Left lung (tissue), 10 donors: ENCODE results near the gene ZMYND15. TPM values are rescaled to one million over a fixed set of nuclear protein-coding genes. Genes with fewer than 3 reads are reported as not detected.

ENCODE experiments used
- ATAC-seq: fragments of 200-7000 bp; cut with Tn5 transposase; one replicate; pipeline ENCODE4 v1.9.1; 2020; ENCODE audit warnings: moderate library complexity
- DNase-seq, 4 donors: peaks; one replicate each; pipeline ENCODE4 v3.0.0-alpha.2; 2013 to 2020
- H3K27ac ChIP-seq, 2 donors: fragments of 200-600 bp; sonication (generic) in 1 of 2; one replicate each; pipeline versions ENCODE4 v1.5.0 to v1.8.0; 2020 to 2021
- H3K27me3 ChIP-seq, 2 donors: fragments of 200-600 bp; sonication (generic) in 1 of 2; one replicate each; pipeline versions ENCODE4 v1.5.0 to v1.8.0; 2020 to 2021
- H3K36me3 ChIP-seq, 2 donors: fragments of 200-600 bp; sonication (generic) in 1 of 2; one replicate each; pipeline versions ENCODE4 v1.5.0 to v1.8.0; 2020 to 2021
- H3K4me1 ChIP-seq, 2 donors: fragments of 200-600 bp; one replicate each; pipeline ENCODE4 v1.8.0; 2021
- H3K4me3 ChIP-seq, 2 donors: fragments of 200-600 bp; sonication (generic) in 1 of 2; one replicate each; pipeline versions ENCODE4 v1.5.0 to v1.8.0; 2020 to 2021; ENCODE audit warnings: mild to moderate bottlenecking in 1 of 2
- H3K9me3 ChIP-seq, 2 donors: fragments of 200-600 bp; sonication (generic) in 1 of 2; one replicate each; pipeline versions ENCODE4 v1.5.0 to v1.8.0; 2020 to 2021
- CTCF ChIP-seq, 2 donors: fragments of 200-600 bp; sonication (generic) in 1 of 2; IDR thresholded peaks; one replicate each; pipeline versions ENCODE4 v1.5.0 to v1.8.0; 2021; ENCODE audit warnings: antibody characterized with exemption in 2 of 2
- intact Hi-C, 2 donors: fragments of 100-400 bp; cut with DNase I; formaldehyde crosslinking; loops; one replicate each; pipeline versions ENCODE4 v1.11.2 to v1.14.2; 2022
- polyA plus RNA-seq, 6 donors: library from polyadenylated mRNA; unstranded; fragments of 120-200 nt; gene quantifications; one replicate each; pipeline ENCODE4 v1.2.1, GENCODE V29; 2013; ENCODE audit not compliant: insufficient read length in 6 of 6
- total RNA-seq, 2 donors: library from RNA; stranded (reverse); fragmentation: NEBNext Ultra II Directional; extraction: Animal tissue kit (Norgen Biotek cat#: 25700); gene quantifications; one replicate each; pipeline ENCODE4 v1.2.1, GENCODE V29; 2021
- donor health status: DM: no; HTN: yes; CAD: no.
- donor health status: DM: no; HTN: no; CAD: no.

The ZMYND15 gene
- total and polyA plus RNA-seq, 8 donors = 0.34 to 5.2 (median 0.59) TPM

- Histone ChIP-seq H3K4me3 (peak overlapping the region in 1 of 2 donors; percentile 73), H3K27ac (no peak overlapping the region), H3K36me3 (no peaks in the 10 kb centered on the region), H3K4me1 (peaks cover 23 to 42% of the 10 kb centered on the region in 2 donors), H3K27me3 (peaks cover 29 to 74% of the 10 kb centered on the region in 2 donors), H3K9me3 (no peaks in the 10 kb centered on the region)
- no peak for DNase-seq
- no peak for ATAC-seq
- intact Hi-C loops = no loop called here
- TF ChIP-seq CTCF (IDR thresholded peaks at IDR 0.05) = no peak
Measured at GRCh38 chr17:4788159-4788806, 48.6 kb downstream of the ZMYND15 start.

- Histone ChIP-seq H3K36me3 (no peaks in the 10 kb centered on the region), H3K4me1 (peaks cover 23 to 42% of the 10 kb centered on the region in 2 donors), H3K9me3 (no peaks in the 10 kb centered on the region), H3K27me3 (peaks cover 21 to 66% of the 10 kb centered on the region in 2 donors), H3K4me3 (peak within 1 kb of the TSS; percentile 73 to 80), H3K27ac (peak within 1 kb of the TSS; percentile 94 to 95)
- TF ChIP-seq CTCF (IDR thresholded peaks at IDR 0.05) = no peak
- DNase-seq (no peak), ATAC-seq (peak; percentile 4)
- intact Hi-C loops = no loop called here
Measured at GRCh38 chr17:4788807-4789700, 49.4 kb downstream of the ZMYND15 start, which contains the start of gene GLTPD2. Gene GLTPD2, plus strand, starts transcription at chr17:4788964. Its CDS starts 48 bp downstream, at chr17:4789012.

DNA sequence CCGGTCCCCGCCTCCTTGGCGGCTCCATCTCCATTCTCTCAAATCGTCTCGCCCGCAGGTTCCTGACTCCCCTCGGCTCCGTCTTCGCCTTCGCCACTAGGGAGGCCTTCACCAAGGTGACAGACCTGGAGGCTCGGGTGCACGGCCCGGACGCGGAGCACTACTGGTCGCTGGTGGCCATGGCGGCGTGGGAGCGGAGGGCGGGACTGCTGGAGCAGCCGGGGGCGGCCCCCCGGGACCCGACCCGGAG, 50.0 kb downstream of the ZMYND15 start:
- H3K9me3 ChIP-seq = no peaks in the 10 kb centered on the region
- intact Hi-C loops = no loop called here
- TF ChIP-seq CTCF (IDR thresholded peaks at IDR 0.05) = no peak
- peak overlapping the region; percentile 94 to 95 for H3K27ac ChIP-seq
- no peaks in the 10 kb centered on the region for H3K36me3 ChIP-seq
- H3K4me1 ChIP-seq = peaks cover 23 to 42% of the 10 kb centered on the region in 2 donors
- no peak for ATAC-seq
- no peak for DNase-seq
- H3K4me3 ChIP-seq = peak overlapping the region; percentile 73 to 80
- peaks cover 16 to 60% of the 10 kb centered on the region in 2 donors for H3K27me3 ChIP-seq

- peak; percentile 92 for ATAC-seq
- intact Hi-C loops = loop anchor here in 1 of 2 donors (5.0 kb wide), 1 partner anchor 102 kb away; no protein-coding TSS in a partner anchor
- peaks cover 13 to 55% of the 10 kb centered on the region in 2 donors for H3K27me3 ChIP-seq
- H3K4me3 ChIP-seq = peak overlapping the region; percentile 73 to 80
- peak overlapping the region; percentile 94 to 95 for H3K27ac ChIP-seq
- TF ChIP-seq CTCF (IDR thresholded peaks at IDR 0.05) = peak; percentile 68 to 83
- H3K9me3 ChIP-seq = no peaks in the 10 kb centered on the region
- H3K4me1 ChIP-seq = peaks cover 23 to 40% of the 10 kb centered on the region in 2 donors
- H3K36me3 ChIP-seq = no peaks in the 10 kb centered on the region
- peak; percentile 86 to 97 (median 90) for DNase-seq
Measured at GRCh38 chr17:4789951-4790704, 50.5 kb downstream of the ZMYND15 start.
